Breast epithelium (tissue), 3 donors: Measurements from ENCODE around the gene SCARB1.

Source experiments
- POLR2A ChIP-seq: fragments of 450-650 bp; IDR thresholded peaks from one replicate; pipeline ENCODE4 v1.6.1; 2016; ENCODE audit warnings: antibody characterized with exemption, mild to moderate bottlenecking, moderate library complexity
- POLR2AphosphoS5 ChIP-seq, 3 donors: sonication (generic); formaldehyde crosslinking; IDR thresholded peaks; one replicate each; pipeline ENCODE4 v1.6.1; 2017; ENCODE audit warnings: antibody characterized with exemption in 3 of 3
- TF ChIP-seq, protein P1 (sequence below), 3 donors: fragments of 450-650 bp; IDR thresholded peaks; one replicate each; pipeline ENCODE4 v1.5.1; 2016 to 2017; ENCODE audit warnings: antibody characterized with exemption in 3 of 3, mild to moderate bottlenecking in 3 of 3, moderate library complexity in 3 of 3

DNA sequence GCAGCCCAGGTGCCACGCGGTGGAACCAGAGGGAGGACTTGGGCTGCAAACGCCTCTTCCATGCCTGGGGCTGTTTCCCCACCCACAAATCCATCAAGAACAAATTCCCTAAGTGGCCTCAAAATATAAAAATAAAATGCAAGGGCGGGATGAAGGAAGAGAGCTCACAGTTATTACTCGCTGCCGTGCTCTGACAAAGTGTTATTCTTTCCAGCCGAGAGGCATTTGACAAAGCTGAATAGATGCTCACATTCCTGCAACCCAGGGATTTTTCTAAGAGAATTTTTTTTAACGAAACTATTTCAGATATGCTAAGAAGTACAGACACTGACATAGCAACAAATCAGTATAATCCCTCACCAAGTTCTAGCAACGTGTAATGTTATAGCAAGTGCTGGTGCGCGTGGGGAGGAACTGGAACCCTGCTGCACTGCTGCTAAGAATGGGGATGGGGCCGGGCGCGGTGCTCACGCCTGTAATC, 70.7 kb downstream of the SCARB1 start:
- TF ChIP-seq, protein P1, sequence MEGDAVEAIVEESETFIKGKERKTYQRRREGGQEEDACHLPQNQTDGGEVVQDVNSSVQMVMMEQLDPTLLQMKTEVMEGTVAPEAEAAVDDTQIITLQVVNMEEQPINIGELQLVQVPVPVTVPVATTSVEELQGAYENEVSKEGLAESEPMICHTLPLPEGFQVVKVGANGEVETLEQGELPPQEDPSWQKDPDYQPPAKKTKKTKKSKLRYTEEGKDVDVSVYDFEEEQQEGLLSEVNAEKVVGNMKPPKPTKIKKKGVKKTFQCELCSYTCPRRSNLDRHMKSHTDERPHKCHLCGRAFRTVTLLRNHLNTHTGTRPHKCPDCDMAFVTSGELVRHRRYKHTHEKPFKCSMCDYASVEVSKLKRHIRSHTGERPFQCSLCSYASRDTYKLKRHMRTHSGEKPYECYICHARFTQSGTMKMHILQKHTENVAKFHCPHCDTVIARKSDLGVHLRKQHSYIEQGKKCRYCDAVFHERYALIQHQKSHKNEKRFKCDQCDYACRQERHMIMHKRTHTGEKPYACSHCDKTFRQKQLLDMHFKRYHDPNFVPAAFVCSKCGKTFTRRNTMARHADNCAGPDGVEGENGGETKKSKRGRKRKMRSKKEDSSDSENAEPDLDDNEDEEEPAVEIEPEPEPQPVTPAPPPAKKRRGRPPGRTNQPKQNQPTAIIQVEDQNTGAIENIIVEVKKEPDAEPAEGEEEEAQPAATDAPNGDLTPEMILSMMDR (IDR thresholded peaks at IDR 0.05) = no peak
- no peak for TF ChIP-seq POLR2AphosphoS5 (IDR thresholded peaks at IDR 0.05)
- TF ChIP-seq POLR2A = no peak
